Colonic mucosa (tissue), 4 donors: ENCODE results near the gene ZBTB34. TPM values are rescaled to one million over a fixed set of nuclear protein-coding genes. Genes with fewer than 3 reads are reported as not detected.

ENCODE experiments used
- DNase-seq: peaks from one replicate; pipeline ENCODE4 v3.0.0-alpha.2; 2020
- H3K27ac ChIP-seq: fragments of 200-600 bp; one replicate; pipeline ENCODE4 v1.8.0; 2021
- H3K27me3 ChIP-seq: fragments of 200-600 bp; one replicate; pipeline ENCODE4 v1.8.0; 2021
- H3K36me3 ChIP-seq: fragments of 200-600 bp; one replicate; pipeline ENCODE4 v1.8.0; 2021
- H3K4me1 ChIP-seq: fragments of 200-600 bp; one replicate; pipeline ENCODE4 v1.8.0; 2021; ENCODE audit warnings: mild to moderate bottlenecking
- H3K4me3 ChIP-seq: fragments of 200-600 bp; one replicate; pipeline ENCODE4 v1.8.0; 2021
- H3K9ac ChIP-seq, 2 donors: one replicate each; pipeline ENCODE4 v1.7.0; 2013; ENCODE audit warnings: control low read depth in 2 of 2, low read depth in 2 of 2, low read length in 2 of 2
- H3K9me3 ChIP-seq: fragments of 200-600 bp; one replicate; pipeline ENCODE4 v1.8.0; 2021
- intact Hi-C: fragments of 100-400 bp; cut with DNase I; formaldehyde crosslinking; loops from one replicate; pipeline ENCODE4 v1.14.1; 2022
- total RNA-seq, 2 donors: library from RNA; stranded (reverse); fragmentation: NEBNext Ultra II Directional in 1 of 2; extraction: Animal tissue kit (Norgen Biotek cat#: 25700) in 1 of 2; gene quantifications; one replicate each; pipeline ENCODE4 v1.2.1, GENCODE V29; 2021
- TF ChIP-seq, protein P1 (sequence below): fragments of 200-600 bp; IDR thresholded peaks from one replicate; pipeline ENCODE4 v1.8.0; 2022; ENCODE audit warnings: antibody characterized with exemption, mild to moderate bottlenecking
- donor health status: healthy.
- donor health status: DM: no; HTN: no; CAD: no.
- donor health status: DM: no; HTN: no; CAD: no.

The ZBTB34 gene
- total RNA-seq, 2 donors from 2014 or later: 4.6 to 10.3 TPM

DNA sequence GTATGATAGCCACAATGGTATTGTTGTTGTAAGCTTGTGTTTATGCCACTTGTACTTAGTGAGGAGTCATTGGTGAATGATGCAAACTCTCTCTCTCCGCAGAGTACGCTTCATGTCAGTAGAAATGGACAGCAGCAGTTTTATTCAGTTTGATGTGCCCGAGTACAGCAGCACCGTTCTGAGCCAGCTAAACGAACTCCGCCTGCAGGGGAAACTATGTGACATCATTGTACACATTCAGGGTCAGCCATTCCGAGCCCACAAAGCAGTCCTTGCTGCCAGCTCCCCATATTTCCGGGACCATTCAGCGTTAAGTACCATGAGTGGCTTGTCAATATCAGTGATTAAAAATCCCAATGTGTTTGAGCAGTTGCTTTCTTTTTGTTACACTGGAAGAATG is 18.8 kb downstream of the ZBTB34 start:
- H3K9ac ChIP-seq: no peak overlapping the region
- TF ChIP-seq, protein P1, sequence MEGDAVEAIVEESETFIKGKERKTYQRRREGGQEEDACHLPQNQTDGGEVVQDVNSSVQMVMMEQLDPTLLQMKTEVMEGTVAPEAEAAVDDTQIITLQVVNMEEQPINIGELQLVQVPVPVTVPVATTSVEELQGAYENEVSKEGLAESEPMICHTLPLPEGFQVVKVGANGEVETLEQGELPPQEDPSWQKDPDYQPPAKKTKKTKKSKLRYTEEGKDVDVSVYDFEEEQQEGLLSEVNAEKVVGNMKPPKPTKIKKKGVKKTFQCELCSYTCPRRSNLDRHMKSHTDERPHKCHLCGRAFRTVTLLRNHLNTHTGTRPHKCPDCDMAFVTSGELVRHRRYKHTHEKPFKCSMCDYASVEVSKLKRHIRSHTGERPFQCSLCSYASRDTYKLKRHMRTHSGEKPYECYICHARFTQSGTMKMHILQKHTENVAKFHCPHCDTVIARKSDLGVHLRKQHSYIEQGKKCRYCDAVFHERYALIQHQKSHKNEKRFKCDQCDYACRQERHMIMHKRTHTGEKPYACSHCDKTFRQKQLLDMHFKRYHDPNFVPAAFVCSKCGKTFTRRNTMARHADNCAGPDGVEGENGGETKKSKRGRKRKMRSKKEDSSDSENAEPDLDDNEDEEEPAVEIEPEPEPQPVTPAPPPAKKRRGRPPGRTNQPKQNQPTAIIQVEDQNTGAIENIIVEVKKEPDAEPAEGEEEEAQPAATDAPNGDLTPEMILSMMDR: no peak
- no peaks in the 10 kb centered on the region for H3K36me3 ChIP-seq
- intact Hi-C loops: no loop called here
- no peaks in the 10 kb centered on the region for H3K27me3 ChIP-seq
- no peaks in the 10 kb centered on the region for H3K9me3 ChIP-seq
- no peak for DNase-seq
- H3K4me1 ChIP-seq: no peaks in the 10 kb centered on the region
- H3K4me3 ChIP-seq: no peak overlapping the region
- no peak overlapping the region for H3K27ac ChIP-seq

GRCh38 chr9:126880226-126880946 is 19.9 kb downstream of the ZBTB34 start:
- intact Hi-C loops: no loop called here
- H3K4me3 ChIP-seq: no peak overlapping the region
- no peak for DNase-seq

DNA sequence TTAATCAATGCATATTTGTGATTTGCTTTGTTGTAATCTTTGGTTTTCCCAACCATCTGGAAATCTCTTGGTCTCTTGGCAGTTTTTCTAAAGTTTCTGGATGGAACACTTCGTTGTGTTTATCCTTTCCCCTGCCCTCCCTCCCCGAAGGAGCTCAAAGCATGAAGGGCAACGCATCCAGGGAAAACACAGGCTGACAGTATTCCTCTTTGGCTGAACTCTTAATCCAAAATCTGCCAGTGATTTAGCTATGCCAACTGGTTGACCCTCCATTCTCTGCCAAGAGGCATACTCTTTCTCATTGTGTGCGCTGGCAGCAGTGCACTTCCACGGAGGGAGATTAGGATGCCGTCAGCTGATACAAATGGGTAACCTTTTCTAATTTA is 20.5 kb downstream of the ZBTB34 start:
- H3K27me3 ChIP-seq: no peaks in the 10 kb centered on the region
- no peaks in the 10 kb centered on the region for H3K36me3 ChIP-seq
- intact Hi-C loops: no loop called here
- no peak overlapping the region for H3K4me3 ChIP-seq
- no peak overlapping the region for H3K9ac ChIP-seq
- no peaks in the 10 kb centered on the region for H3K4me1 ChIP-seq
- no peak for DNase-seq
- H3K27ac ChIP-seq: no peak overlapping the region
- TF ChIP-seq, protein P1: no peak
- H3K9me3 ChIP-seq: no peaks in the 10 kb centered on the region

More at GRCh38 chr9:126880226-126880946, 19.9 kb downstream of the ZBTB34 start:
- H3K27me3 ChIP-seq: no peaks in the 10 kb centered on the region
- H3K4me1 ChIP-seq: no peaks in the 10 kb centered on the region
- no peaks in the 10 kb centered on the region for H3K9me3 ChIP-seq
- TF ChIP-seq, protein P1: no peak
- no peak overlapping the region for H3K9ac ChIP-seq
- no peaks in the 10 kb centered on the region for H3K36me3 ChIP-seq
- no peak overlapping the region for H3K27ac ChIP-seq

GRCh38 chr9:126882746-126883145 is 22.3 kb downstream of the ZBTB34 start:
- TF ChIP-seq, protein P1: no peak
- Histone ChIP-seq H3K27ac (no peak overlapping the region), H3K9me3 (no peaks in the 10 kb centered on the region), H3K4me1 (no peaks in the 10 kb centered on the region), H3K27me3 (no peaks in the 10 kb centered on the region), H3K9ac (no peak overlapping the region), H3K36me3 (no peaks in the 10 kb centered on the region), H3K4me3 (no peak overlapping the region)
- intact Hi-C loops: no loop called here
- no peak for DNase-seq

- intact Hi-C loops: no loop called here
- no peaks in the 10 kb centered on the region for H3K9me3 ChIP-seq
- no peak for DNase-seq
- no peak overlapping the region for H3K4me3 ChIP-seq
- H3K27me3 ChIP-seq: no peaks in the 10 kb centered on the region
- no peaks in the 10 kb centered on the region for H3K36me3 ChIP-seq
- TF ChIP-seq, protein P1: no peak
- H3K9ac ChIP-seq: no peak overlapping the region
- no peaks in the 10 kb centered on the region for H3K4me1 ChIP-seq
- no peak overlapping the region for H3K27ac ChIP-seq
Observed at GRCh38 chr9:126883636-126884035, 23.2 kb downstream of the ZBTB34 start.
